ENCODE data around the gene APBB2. TPM values are rescaled to one million over a fixed set of nuclear protein-coding genes. Genes with fewer than 3 reads are reported as not detected.

Gene APBB2
- total and polyA plus RNA-seq, 3 experiments from 2014 or later: 0.86 to 1.1 TPM; not detected in 1

GRCh38 chr4:41143311-41144039 lies 70.9 kb downstream of the APBB2 start:
- Mint-ChIP-seq H3K36me3 (no peaks in the 10 kb centered on the region), H3K9me3 (no peaks in the 10 kb centered on the region), H3K27me3 (peaks cover 0 to 1% of the 10 kb centered on the region in 2 donors), H3K4me1 (no peaks in the 10 kb centered on the region), H3K27ac (no peak overlapping the region), H3K4me3 (no peak overlapping the region)
- Histone ChIP-seq H3K9me3 (ENCODE audit: low read length) (no peaks in the 10 kb centered on the region), H3K27ac (ENCODE audit: low read depth, low read length) (no peak overlapping the region), H3K4me1 (ENCODE audit: insufficient read depth, low read length) (no peaks in the 10 kb centered on the region), H3K4me3 (ENCODE audit: low read length) (no peak overlapping the region), H3K36me3 (ENCODE audit: insufficient read depth, low read length) (no peaks in the 10 kb centered on the region), H3K27me3 (ENCODE audit: insufficient read depth, low read length, poor library complexity, severe bottlenecking) (no peaks in the 10 kb centered on the region)
- CTCF ChIA-PET: no interaction called here
- DNase-seq: no peak
- POLR2A ChIA-PET: no interaction called here

DNA sequence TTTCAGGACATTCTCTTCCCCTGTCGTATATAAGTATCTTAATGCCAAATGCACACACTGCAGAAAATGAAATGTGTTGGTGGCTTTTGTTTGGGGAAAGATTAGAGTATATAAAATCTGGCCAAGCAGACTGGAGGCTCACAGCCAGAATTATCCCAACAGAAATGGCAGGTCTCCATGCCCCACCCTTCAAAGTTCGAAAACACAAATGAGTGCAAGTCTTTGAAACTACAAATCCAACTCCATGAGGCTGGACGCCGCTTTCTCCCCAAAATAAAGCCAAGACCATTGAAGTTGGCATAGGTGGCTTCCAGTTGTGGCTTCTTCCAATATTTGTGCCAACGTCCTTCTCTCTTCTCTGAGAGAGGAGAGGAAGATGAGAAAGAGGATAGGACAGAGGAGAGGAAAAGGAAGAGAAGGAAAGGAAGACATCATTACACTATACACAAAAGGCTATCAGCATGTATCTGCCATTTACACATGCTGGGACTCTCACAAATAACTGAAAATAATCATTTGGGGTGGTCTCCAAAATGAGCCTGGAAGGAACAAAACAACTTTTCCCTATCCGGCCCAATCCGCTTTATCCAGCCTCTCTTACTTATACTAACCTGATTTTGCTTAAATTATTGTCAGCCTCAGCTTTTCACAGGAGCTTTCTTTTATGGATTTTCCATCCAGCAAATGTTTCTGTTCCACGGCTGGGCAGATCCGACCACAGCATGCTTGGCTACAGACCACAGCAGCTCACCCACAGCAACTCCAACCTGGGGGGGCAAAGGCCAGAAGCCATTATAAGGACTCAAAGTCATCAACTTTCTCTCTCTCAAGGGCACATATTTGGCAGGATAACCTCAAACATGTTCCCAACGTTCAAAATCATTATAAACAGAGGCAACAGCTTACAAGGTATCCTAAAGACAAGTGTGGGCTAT lies 71.7 kb downstream of the APBB2 start:
- no peaks in the 10 kb centered on the region for H3K9me3 Mint-ChIP-seq
- H3K4me3 ChIP-seq (ENCODE audit: low read length): no peak overlapping the region
- H3K4me3 Mint-ChIP-seq: no peak overlapping the region
- H3K36me3 Mint-ChIP-seq: no peaks in the 10 kb centered on the region
- no peak overlapping the region for H3K27ac ChIP-seq (ENCODE audit: low read depth, low read length)
- H3K9me3 ChIP-seq (ENCODE audit: low read length): no peaks in the 10 kb centered on the region
- no peaks in the 10 kb centered on the region for H3K36me3 ChIP-seq (ENCODE audit: insufficient read depth, low read length)
- no peaks in the 10 kb centered on the region for H3K4me1 ChIP-seq (ENCODE audit: insufficient read depth, low read length)
- POLR2A ChIA-PET: no interaction called here
- H3K4me1 Mint-ChIP-seq: no peaks in the 10 kb centered on the region
- CTCF ChIA-PET: no interaction called here
- H3K27ac Mint-ChIP-seq: no peak overlapping the region
- H3K27me3 ChIP-seq (ENCODE audit: insufficient read depth, low read length, poor library complexity, severe bottlenecking): no peaks in the 10 kb centered on the region
- H3K27me3 Mint-ChIP-seq: no peaks in the 10 kb centered on the region
- DNase-seq: no peak

DNA sequence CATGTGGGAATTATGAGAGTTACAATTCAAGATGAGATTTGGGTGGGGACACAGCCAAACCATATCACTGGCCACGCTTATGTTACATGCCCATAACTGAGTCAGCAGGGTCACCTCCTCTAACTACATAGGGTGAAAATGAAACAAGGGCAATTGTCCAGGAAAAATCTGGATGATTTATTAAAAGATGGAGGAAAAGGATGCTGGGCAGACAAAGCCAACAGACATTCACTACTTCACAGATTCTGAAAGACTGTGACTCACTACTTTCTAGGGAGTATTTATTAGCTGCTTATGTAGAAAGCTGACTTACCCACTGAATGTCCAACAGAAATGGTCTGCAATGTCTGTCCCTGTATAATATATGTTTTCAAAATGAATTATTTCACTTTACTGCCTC lies 72.4 kb downstream of the APBB2 start:
- ChIA-PET POLR2A (no interaction called here), CTCF (no interaction called here)
- Mint-ChIP-seq H3K4me3 (no peak overlapping the region), H3K36me3 (no peaks in the 10 kb centered on the region), H3K9me3 (peaks cover 0 to 5% (median 0%) of the 10 kb centered on the region in 5 donors), H3K4me1 (no peaks in the 10 kb centered on the region), H3K27ac (no peak overlapping the region), H3K27me3 (no peaks in the 10 kb centered on the region)
- H3K27me3 ChIP-seq (ENCODE audit: insufficient read depth, low read length, poor library complexity, severe bottlenecking): no peaks in the 10 kb centered on the region
- no peaks in the 10 kb centered on the region for H3K9me3 ChIP-seq (ENCODE audit: low read length)
- no peak for DNase-seq
- no peak overlapping the region for H3K27ac ChIP-seq (ENCODE audit: low read depth, low read length)
- H3K4me3 ChIP-seq (ENCODE audit: low read length): no peak overlapping the region
- H3K36me3 ChIP-seq (ENCODE audit: insufficient read depth, low read length): no peaks in the 10 kb centered on the region
- no peaks in the 10 kb centered on the region for H3K4me1 ChIP-seq (ENCODE audit: insufficient read depth, low read length)

- Mint-ChIP-seq H3K4me1 (no peaks in the 10 kb centered on the region), H3K36me3 (no peaks in the 10 kb centered on the region), H3K27ac (no peak overlapping the region), H3K27me3 (no peaks in the 10 kb centered on the region), H3K4me3 (no peak overlapping the region), H3K9me3 (peaks cover 0 to 5% (median 0%) of the 10 kb centered on the region in 5 donors)
- H3K27ac ChIP-seq (ENCODE audit: low read depth, low read length): no peak overlapping the region
- H3K36me3 ChIP-seq (ENCODE audit: insufficient read depth, low read length): no peaks in the 10 kb centered on the region
- CTCF ChIA-PET: no interaction called here
- H3K27me3 ChIP-seq (ENCODE audit: insufficient read depth, low read length, poor library complexity, severe bottlenecking): no peaks in the 10 kb centered on the region
- H3K4me3 ChIP-seq (ENCODE audit: low read length): no peak overlapping the region
- no peaks in the 10 kb centered on the region for H3K9me3 ChIP-seq (ENCODE audit: low read length)
- no peak for DNase-seq
- POLR2A ChIA-PET: no interaction called here
- no peaks in the 10 kb centered on the region for H3K4me1 ChIP-seq (ENCODE audit: insufficient read depth, low read length)
These were observed 73.9 kb downstream of the APBB2 start for GRCh38 chr4:41140410-41140809.

DNA sequence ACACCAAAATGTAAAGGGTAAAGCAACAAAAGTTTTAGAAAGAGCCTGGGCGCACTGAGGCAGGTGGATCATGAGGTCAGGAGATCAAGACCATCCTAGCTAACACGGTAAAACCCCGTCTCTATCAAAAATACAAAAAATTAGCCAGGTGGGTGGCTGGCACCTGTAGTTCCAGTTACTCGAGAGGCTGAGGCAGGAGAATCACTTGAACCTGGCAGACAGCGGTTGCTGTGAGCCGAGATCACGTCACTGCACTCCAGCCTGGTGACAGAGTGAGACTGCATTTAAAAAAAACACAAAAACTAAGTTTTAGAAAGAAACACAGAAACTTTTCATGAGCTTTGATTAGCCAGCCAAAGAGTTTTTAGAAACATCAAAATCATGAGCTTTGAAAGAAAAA lies 76.5 kb downstream of the APBB2 start:
- H3K27me3 ChIP-seq (ENCODE audit: insufficient read depth, low read length, poor library complexity, severe bottlenecking): no peaks in the 10 kb centered on the region
- Mint-ChIP-seq H3K27me3 (no peaks in the 10 kb centered on the region), H3K4me1 (no peaks in the 10 kb centered on the region), H3K9me3 (peaks cover 0 to 5% (median 0%) of the 10 kb centered on the region in 5 donors), H3K36me3 (no peaks in the 10 kb centered on the region), H3K4me3 (no peak overlapping the region), H3K27ac (no peak overlapping the region)
- H3K27ac ChIP-seq (ENCODE audit: low read depth, low read length): no peak overlapping the region
- H3K4me3 ChIP-seq (ENCODE audit: low read length): no peak overlapping the region
- H3K9me3 ChIP-seq (ENCODE audit: low read length): no peaks in the 10 kb centered on the region
- no peak for DNase-seq
- no peaks in the 10 kb centered on the region for H3K36me3 ChIP-seq (ENCODE audit: insufficient read depth, low read length)
- H3K4me1 ChIP-seq (ENCODE audit: insufficient read depth, low read length): no peaks in the 10 kb centered on the region
- ChIA-PET POLR2A (no interaction called here), CTCF (no interaction called here)

GRCh38 chr4:41136456-41136855 lies 77.9 kb downstream of the APBB2 start:
- no peaks in the 10 kb centered on the region for H3K27me3 Mint-ChIP-seq
- H3K4me3 Mint-ChIP-seq: no peak overlapping the region
- H3K27me3 ChIP-seq (ENCODE audit: insufficient read depth, low read length, poor library complexity, severe bottlenecking): no peaks in the 10 kb centered on the region
- H3K27ac Mint-ChIP-seq: no peak overlapping the region
- H3K9me3 Mint-ChIP-seq: peaks cover 0 to 5% (median 0%) of the 10 kb centered on the region in 5 donors
- no peaks in the 10 kb centered on the region for H3K4me1 ChIP-seq (ENCODE audit: insufficient read depth, low read length)
- H3K36me3 Mint-ChIP-seq: no peaks in the 10 kb centered on the region
- H3K9me3 ChIP-seq (ENCODE audit: low read length): no peaks in the 10 kb centered on the region
- no peak overlapping the region for H3K4me3 ChIP-seq (ENCODE audit: low read length)
- DNase-seq: no peak
- POLR2A ChIA-PET: no interaction called here
- H3K36me3 ChIP-seq (ENCODE audit: insufficient read depth, low read length): no peaks in the 10 kb centered on the region
- H3K27ac ChIP-seq (ENCODE audit: low read depth, low read length): no peak overlapping the region
- CTCF ChIA-PET: no interaction called here
- H3K4me1 Mint-ChIP-seq: no peaks in the 10 kb centered on the region

DNA sequence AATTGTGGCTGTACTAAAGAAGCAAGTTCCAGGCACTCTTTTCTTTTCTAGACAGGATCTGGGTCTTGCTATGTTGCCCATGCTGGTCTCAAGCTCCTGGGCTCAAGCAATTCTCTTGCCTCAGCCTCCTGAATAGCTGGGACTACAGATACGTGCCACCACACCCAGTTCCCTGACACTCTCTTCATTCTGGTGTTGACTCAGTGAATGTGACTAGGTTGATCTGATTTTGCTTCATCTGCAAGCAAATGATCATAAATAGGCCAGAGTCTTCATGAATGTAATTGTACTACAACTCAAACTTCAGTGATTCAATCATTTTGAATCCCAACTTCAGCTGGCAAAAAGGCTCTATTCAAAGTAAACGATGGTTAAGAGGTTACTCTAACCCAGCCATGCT lies 78.5 kb downstream of the APBB2 start:
- Histone ChIP-seq H3K9me3 (ENCODE audit: low read length) (no peaks in the 10 kb centered on the region), H3K36me3 (ENCODE audit: insufficient read depth, low read length) (no peaks in the 10 kb centered on the region), H3K27ac (ENCODE audit: low read depth, low read length) (no peak overlapping the region), H3K4me1 (ENCODE audit: insufficient read depth, low read length) (no peaks in the 10 kb centered on the region), H3K27me3 (ENCODE audit: insufficient read depth, low read length, poor library complexity, severe bottlenecking) (no peaks in the 10 kb centered on the region), H3K4me3 (ENCODE audit: low read length) (no peak overlapping the region)
- POLR2A ChIA-PET: no interaction called here
- Mint-ChIP-seq H3K4me3 (no peak overlapping the region), H3K9me3 (peaks cover 0 to 5% (median 0%) of the 10 kb centered on the region in 5 donors), H3K27me3 (peaks cover 0 to 1% of the 10 kb centered on the region in 2 donors), H3K36me3 (no peaks in the 10 kb centered on the region), H3K27ac (no peak overlapping the region), H3K4me1 (no peaks in the 10 kb centered on the region)
- CTCF ChIA-PET: no interaction called here
- DNase-seq: no peak

DNA sequence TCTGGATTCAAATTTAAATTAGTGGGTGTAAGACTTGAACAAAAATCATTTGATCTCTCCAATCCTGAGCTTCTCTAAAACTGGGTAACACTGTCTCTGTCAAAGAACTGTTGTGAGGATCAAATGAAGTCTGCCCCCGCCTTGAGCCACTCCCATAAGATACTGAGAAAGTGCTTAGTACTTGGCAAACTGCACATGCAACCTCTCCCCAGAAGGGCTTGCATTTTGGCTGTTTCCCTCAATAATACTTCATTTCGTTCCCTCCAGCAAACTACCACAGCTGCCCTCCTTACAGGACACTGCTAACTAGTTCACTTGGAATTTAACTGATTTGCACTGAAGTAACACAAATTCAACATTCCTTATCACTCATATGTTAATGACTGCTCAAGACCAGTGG lies 79.8 kb downstream of the APBB2 start:
- peaks cover 0 to 5% (median 0%) of the 10 kb centered on the region in 5 donors for H3K9me3 Mint-ChIP-seq
- H3K4me3 Mint-ChIP-seq: peak overlapping the region in 1 of 7 donors; percentile 19
- Histone ChIP-seq H3K4me3 (ENCODE audit: low read length) (no peak overlapping the region), H3K4me1 (ENCODE audit: insufficient read depth, low read length) (no peaks in the 10 kb centered on the region), H3K9me3 (ENCODE audit: low read length) (no peaks in the 10 kb centered on the region), H3K27ac (ENCODE audit: low read depth, low read length) (no peak overlapping the region), H3K27me3 (ENCODE audit: insufficient read depth, low read length, poor library complexity, severe bottlenecking) (no peaks in the 10 kb centered on the region), H3K36me3 (ENCODE audit: insufficient read depth, low read length) (no peaks in the 10 kb centered on the region)
- no peaks in the 10 kb centered on the region for H3K36me3 Mint-ChIP-seq
- H3K4me1 Mint-ChIP-seq: no peaks in the 10 kb centered on the region
- no peak for DNase-seq
- peaks cover 0 to 6% of the 10 kb centered on the region in 2 donors for H3K27me3 Mint-ChIP-seq
- POLR2A ChIA-PET: no interaction called here
- CTCF ChIA-PET: no interaction called here
- no peak overlapping the region for H3K27ac Mint-ChIP-seq
